SU-DHL-6 (cell line): ENCODE data around the gene GNAT2.

Source experiments
- H2AFZ ChIP-seq: fragments of 200-600 bp; sonication (generic); 2 replicates; pipeline ENCODE4 v1.6.1; 2014; ENCODE audit warnings: low read depth, mild to moderate bottlenecking, moderate library complexity, mixed read lengths, antibody characterized with exemption, low read length; ENCODE audit not compliant: severe bottlenecking
- H3F3A ChIP-seq: fragments of 200-600 bp; shearing (Covaris generic); 2 replicates; pipeline ENCODE4 v1.6.0; 2016; ENCODE audit warnings: antibody characterized with exemption, mild to moderate bottlenecking; ENCODE audit not compliant: insufficient read depth
- H3K27ac ChIP-seq: fragments of 200-600 bp; sonication (generic); 2 replicates; pipeline ENCODE4 v1.5.1; 2016; ENCODE audit warnings: low read depth, mild to moderate bottlenecking, low read length, moderate library complexity, mixed read lengths
- H3K27me3 ChIP-seq: fragments of 200-600 bp; sonication (generic), shearing (Covaris generic); 2 replicates; pipeline ENCODE4 v1.6.0; 2014; ENCODE audit warnings: mild to moderate bottlenecking, low read length
- H3K36me3 ChIP-seq: fragments of 200-600 bp; sonication (generic); 2 replicates; pipeline ENCODE4 v1.6.1; 2014; ENCODE audit warnings: mild to moderate bottlenecking, low read length, mixed read lengths
- H3K4me2 ChIP-seq: fragments of 300-600, 200-600 bp; shearing (Covaris generic), sonication (generic); 2 replicates; pipeline ENCODE4 v1.6.0; 2014; ENCODE audit warnings: low read length, low read depth, mild to moderate bottlenecking; ENCODE audit not compliant: poor library complexity, severe bottlenecking
- H3K4me3 ChIP-seq: fragments of 200-600 bp; sonication (generic); 2 replicates; pipeline ENCODE4 v1.5.1; 2014; ENCODE audit warnings: antibody characterized with exemption, low read length, mild to moderate bottlenecking, mixed read lengths; ENCODE audit not compliant: insufficient read depth, poor library complexity, severe bottlenecking
- H3K79me2 ChIP-seq: fragments of 200-600 bp; sonication (generic); 2 replicates; pipeline ENCODE4 v1.6.1; 2014; ENCODE audit warnings: mild to moderate bottlenecking, low read length, moderate library complexity; ENCODE audit not compliant: insufficient read depth
- H3K9ac ChIP-seq: fragments of 200-600 bp; sonication (generic); 2 replicates; pipeline ENCODE4 v1.7.0; 2014; ENCODE audit warnings: mild to moderate bottlenecking, low read length
- H3K9me2 ChIP-seq: fragments of 200-600 bp; sonication (generic); replicated peaks from 2 replicates; pipeline ENCODE4 v1.6.1; 2014; ENCODE audit warnings: low read length; ENCODE audit not compliant: insufficient read depth
- H3K9me3 ChIP-seq: fragments of 200-600 bp; sonication (generic); 2 replicates; pipeline ENCODE4 v1.6.1; 2014; ENCODE audit warnings: low read length, mixed read lengths; ENCODE audit not compliant: insufficient read depth
- H4K20me1 ChIP-seq: fragments of 200-600 bp; sonication (generic); 2 replicates; pipeline ENCODE4 v1.6.1; 2014; ENCODE audit warnings: low read depth, mild to moderate bottlenecking, antibody characterized with exemption, low read length, moderate library complexity, mixed read lengths
- EZH2phosphoT487 ChIP-seq: fragments of 200-600 bp; sonication (generic), shearing (Covaris generic); conservative IDR thresholded peaks from 2 replicates; pipeline ENCODE4 v1.6.1; 2018; ENCODE audit warnings: mild to moderate bottlenecking, antibody characterized with exemption, low read length, moderate library complexity, mixed read lengths
- TF ChIP-seq, protein P1 (sequence below): fragments of 200-600 bp; sonication (generic); IDR thresholded peaks from one replicate; pipeline ENCODE4 v1.5.1; 2017; ENCODE audit warnings: antibody characterized with exemption, mild to moderate bottlenecking, low read length, moderate library complexity; ENCODE audit not compliant: insufficient read depth, poor library complexity, severe bottlenecking

GNAT2 gene

DNA sequence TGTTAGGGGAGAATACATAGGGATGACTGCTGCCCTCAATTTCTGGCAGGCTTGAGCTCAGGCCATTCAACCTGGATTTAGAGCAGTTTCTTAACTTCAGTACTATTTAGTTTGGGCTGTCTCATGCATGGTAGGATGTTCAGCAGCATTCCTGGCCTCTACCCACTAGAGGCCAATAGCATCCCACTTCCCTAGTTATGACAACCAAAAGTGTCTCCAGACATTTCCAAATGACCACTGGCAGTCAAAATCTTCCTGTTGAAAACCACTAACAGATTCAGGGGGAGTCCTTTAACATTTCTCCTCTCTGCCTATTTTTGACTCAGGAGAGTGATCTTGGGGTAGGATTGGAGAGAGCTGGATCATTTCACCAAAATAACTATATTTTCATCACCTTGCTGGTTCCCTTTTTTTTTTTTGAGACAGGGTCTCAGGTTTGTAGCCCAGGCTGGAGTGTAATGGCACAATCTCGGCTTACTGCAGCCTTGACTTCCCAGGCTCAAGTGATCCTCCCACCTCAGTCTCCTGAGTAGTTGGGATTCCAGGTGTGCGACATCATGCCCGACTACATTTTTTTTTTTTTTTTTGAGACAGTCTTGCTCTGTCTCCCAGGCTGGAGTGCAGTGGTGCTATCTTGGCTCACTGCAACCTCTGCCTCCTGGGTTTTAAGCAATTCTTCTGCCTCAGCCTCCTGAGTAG, 8.7 kb downstream of the GNAT2 start:
- H3K9me2 ChIP-seq: no peaks in the 10 kb centered on the region
- no peak overlapping the region for H2AFZ ChIP-seq
- H3K27ac ChIP-seq: no peak overlapping the region
- TF ChIP-seq, protein P1, sequence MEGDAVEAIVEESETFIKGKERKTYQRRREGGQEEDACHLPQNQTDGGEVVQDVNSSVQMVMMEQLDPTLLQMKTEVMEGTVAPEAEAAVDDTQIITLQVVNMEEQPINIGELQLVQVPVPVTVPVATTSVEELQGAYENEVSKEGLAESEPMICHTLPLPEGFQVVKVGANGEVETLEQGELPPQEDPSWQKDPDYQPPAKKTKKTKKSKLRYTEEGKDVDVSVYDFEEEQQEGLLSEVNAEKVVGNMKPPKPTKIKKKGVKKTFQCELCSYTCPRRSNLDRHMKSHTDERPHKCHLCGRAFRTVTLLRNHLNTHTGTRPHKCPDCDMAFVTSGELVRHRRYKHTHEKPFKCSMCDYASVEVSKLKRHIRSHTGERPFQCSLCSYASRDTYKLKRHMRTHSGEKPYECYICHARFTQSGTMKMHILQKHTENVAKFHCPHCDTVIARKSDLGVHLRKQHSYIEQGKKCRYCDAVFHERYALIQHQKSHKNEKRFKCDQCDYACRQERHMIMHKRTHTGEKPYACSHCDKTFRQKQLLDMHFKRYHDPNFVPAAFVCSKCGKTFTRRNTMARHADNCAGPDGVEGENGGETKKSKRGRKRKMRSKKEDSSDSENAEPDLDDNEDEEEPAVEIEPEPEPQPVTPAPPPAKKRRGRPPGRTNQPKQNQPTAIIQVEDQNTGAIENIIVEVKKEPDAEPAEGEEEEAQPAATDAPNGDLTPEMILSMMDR: no peak
- no peak for TF ChIP-seq EZH2phosphoT487
- H3K9ac ChIP-seq: no peak overlapping the region
- H4K20me1 ChIP-seq: no peaks in the 10 kb centered on the region
- H3K79me2 ChIP-seq: no peaks in the 10 kb centered on the region
- no peak overlapping the region for H3K4me3 ChIP-seq
- H3K36me3 ChIP-seq: no peaks in the 10 kb centered on the region
- no peak overlapping the region for H3K4me2 ChIP-seq
- H3K27me3 ChIP-seq: no peaks in the 10 kb centered on the region
- no peaks in the 10 kb centered on the region for H3F3A ChIP-seq
- H3K9me3 ChIP-seq: no peaks in the 10 kb centered on the region

DNA sequence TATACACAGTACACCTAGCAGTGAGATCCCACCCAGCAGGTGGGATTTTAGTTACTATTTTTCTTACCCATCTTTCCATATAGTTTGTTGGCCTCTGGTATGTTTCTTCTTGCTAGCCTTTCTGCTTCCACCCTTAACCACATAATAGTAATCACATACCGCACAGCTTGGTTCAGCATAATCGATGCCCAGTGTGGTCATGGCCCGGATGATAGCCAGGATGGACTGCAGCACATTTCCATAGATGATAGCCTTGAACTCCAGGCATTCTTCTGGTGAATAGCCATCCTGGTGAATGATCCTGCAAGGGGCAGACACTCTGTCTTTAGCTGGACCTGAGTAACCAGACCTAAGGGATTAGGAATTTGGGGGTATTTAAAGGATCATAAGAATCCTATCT, 9.5 kb downstream of the GNAT2 start:
- H3K27ac ChIP-seq: no peak overlapping the region
- no peak overlapping the region for H2AFZ ChIP-seq
- no peaks in the 10 kb centered on the region for H3K79me2 ChIP-seq
- H3K4me2 ChIP-seq: no peak overlapping the region
- no peaks in the 10 kb centered on the region for H4K20me1 ChIP-seq
- no peaks in the 10 kb centered on the region for H3K36me3 ChIP-seq
- no peaks in the 10 kb centered on the region for H3K9me2 ChIP-seq
- H3F3A ChIP-seq: no peaks in the 10 kb centered on the region
- no peak overlapping the region for H3K9ac ChIP-seq
- TF ChIP-seq, protein P1: no peak
- no peak for TF ChIP-seq EZH2phosphoT487
- no peaks in the 10 kb centered on the region for H3K9me3 ChIP-seq
- no peaks in the 10 kb centered on the region for H3K27me3 ChIP-seq
- no peak overlapping the region for H3K4me3 ChIP-seq

DNA sequence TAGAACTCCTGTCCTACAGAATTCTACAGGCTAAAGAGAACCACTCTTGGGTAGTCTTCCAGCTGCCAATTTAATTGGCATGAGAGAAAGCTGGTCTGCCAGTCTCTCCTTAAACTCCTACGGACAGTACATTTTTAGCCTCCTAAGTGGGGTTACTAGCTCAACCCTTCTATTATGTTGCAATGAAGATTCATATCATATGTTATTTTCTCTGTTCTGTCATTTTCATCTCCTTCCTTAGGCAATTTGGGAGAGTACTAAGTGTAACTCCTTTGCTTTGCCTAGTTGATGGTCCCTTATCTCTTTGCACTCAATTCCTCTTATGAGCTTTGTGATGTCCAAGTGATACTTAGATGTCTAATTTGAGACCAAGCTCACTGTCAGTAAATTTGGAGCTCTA, 14.0 kb downstream of the GNAT2 start:
- no peaks in the 10 kb centered on the region for H3K9me3 ChIP-seq
- no peaks in the 10 kb centered on the region for H4K20me1 ChIP-seq
- H2AFZ ChIP-seq: no peak overlapping the region
- no peak overlapping the region for H3K4me3 ChIP-seq
- TF ChIP-seq EZH2phosphoT487: no peak
- TF ChIP-seq, protein P1: no peak
- H3K27me3 ChIP-seq: no peaks in the 10 kb centered on the region
- H3K36me3 ChIP-seq: no peaks in the 10 kb centered on the region
- no peaks in the 10 kb centered on the region for H3K9me2 ChIP-seq
- H3F3A ChIP-seq: no peaks in the 10 kb centered on the region
- H3K9ac ChIP-seq: no peak overlapping the region
- no peak overlapping the region for H3K4me2 ChIP-seq
- no peaks in the 10 kb centered on the region for H3K79me2 ChIP-seq
- no peak overlapping the region for H3K27ac ChIP-seq
